ENCODE data around the gene LMO1. TPM values are rescaled to one million over a fixed set of nuclear protein-coding genes. Genes with fewer than 3 reads are reported as not detected.

The LMO1 gene
- total and polyA plus RNA-seq, 2 of the 13 experiments (the other 11 are each of a cell fraction or from before 2014, with no cell fraction given): not detected

DNA sequence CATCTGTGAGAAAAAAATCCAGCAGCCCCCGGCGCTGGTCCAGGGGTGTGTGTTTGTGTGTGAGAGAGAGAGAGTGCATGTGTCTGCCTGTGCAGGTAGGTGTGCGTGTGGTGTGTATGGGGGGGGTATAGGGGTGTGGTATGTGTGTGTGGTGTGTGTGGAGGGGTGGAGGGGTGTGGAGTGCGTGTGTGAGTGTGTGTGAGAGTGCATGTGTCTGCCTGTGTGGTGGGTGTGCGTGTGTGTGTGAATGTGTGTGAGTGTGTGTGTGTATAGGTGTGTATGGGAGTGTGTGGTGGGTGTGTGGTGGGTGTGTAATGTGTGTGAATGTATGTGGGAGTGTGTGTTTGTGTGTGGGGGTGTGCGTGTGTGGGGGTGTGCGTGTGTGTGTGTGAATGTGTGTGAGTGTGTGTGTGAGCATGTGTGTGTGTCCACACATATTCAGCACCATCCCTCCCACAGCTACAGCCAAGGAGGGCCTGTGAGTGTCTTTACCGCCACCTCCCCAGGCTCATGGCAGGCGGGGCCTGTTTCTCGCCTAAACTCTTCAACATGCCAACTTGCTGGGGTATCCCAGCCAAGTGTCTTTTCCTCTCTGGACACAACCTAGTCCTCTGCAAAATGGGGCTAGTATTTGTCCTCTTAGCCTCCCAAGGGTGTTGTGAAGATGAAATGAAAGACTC lies 11.9 kb downstream of the LMO1 start (continued):
- TF ChIP-seq KIAA2018 (CRISPR knock-in tag; IDR thresholded peaks at IDR 0.05; ENCODE audit: borderline replicate concordance) (no peak), ZNF772 (CRISPR knock-in tag; IDR thresholded peaks at IDR 0.05) (no peak)
- TF ChIP-seq, protein P1, sequence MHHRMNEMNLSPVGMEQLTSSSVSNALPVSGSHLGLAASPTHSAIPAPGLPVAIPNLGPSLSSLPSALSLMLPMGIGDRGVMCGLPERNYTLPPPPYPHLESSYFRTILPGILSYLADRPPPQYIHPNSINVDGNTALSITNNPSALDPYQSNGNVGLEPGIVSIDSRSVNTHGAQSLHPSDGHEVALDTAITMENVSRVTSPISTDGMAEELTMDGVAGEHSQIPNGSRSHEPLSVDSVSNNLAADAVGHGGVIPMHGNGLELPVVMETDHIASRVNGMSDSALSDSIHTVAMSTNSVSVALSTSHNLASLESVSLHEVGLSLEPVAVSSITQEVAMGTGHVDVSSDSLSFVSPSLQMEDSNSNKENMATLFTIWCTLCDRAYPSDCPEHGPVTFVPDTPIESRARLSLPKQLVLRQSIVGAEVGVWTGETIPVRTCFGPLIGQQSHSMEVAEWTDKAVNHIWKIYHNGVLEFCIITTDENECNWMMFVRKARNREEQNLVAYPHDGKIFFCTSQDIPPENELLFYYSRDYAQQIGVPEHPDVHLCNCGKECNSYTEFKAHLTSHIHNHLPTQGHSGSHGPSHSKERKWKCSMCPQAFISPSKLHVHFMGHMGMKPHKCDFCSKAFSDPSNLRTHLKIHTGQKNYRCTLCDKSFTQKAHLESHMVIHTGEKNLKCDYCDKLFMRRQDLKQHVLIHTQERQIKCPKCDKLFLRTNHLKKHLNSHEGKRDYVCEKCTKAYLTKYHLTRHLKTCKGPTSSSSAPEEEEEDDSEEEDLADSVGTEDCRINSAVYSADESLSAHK (CRISPR knock-in tag; IDR thresholded peaks at IDR 0.05; ENCODE audit: borderline replicate concordance): no peak

Data from HepG2 (cell line).